ENCODE results near the gene TRHDE. TPM values are rescaled to one million over a fixed set of nuclear protein-coding genes. Genes with fewer than 3 reads are reported as not detected.
"Not testable (repeated sequence)": the region's sequence is repeated elsewhere in the genome, so short reads cannot be mapped to it uniquely, and the experiment has no call there.

The TRHDE gene
- total RNA-seq, 1 experiment from 2014 or later: 18.2 TPM

GRCh38 chr12:72605975-72606374 is 333.8 kb downstream of the TRHDE start:
- DNase-seq (ENCODE audit: low read depth): no peak

DNA sequence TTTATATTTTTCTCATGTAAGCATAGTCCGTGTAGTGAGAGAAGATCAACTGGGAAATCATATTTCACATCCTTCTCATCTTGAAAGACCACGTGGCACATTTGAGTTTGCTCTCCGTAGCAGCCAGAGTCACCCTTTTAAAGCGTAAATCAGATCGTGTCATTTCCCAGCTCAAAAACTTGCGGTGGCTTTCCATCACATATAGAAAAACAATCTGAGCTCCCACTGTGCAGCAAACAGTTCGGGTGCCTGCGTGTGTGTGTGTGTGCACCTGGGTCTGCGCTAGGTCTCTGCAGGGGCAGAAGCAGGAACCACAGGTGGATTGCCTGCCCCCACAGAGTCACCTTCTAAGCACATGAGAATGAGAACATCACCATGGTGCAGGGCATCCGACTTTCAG is 338.2 kb downstream of the TRHDE start:
- DNase-seq (ENCODE audit: low read depth): no peak

- no peak for DNase-seq (ENCODE audit: low read depth)
Observed at GRCh38 chr12:72610854-72611358, 338.7 kb downstream of the TRHDE start.

GRCh38 chr12:72612171-72612570 is 340.0 kb downstream of the TRHDE start:
- no peak for DNase-seq (ENCODE audit: low read depth)

DNA sequence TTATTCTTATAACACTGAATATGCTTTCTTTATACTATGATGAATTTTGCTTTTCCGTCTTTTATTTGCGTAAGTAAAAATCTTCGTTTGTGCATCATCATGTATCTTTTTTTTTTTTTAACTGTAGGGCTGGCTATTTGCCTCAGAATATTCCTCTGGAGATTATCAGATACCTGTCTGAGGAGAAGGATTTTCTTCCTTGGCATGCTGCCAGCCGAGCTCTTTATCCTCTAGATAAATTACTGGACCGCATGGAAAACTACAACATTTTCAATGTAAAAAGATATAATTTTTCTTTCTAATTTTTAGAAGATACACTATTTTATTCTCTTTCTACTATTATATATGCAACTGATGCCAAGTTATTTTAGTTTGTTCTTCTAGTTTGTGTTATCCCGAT is 346.6 kb downstream of the TRHDE start:
- DNase-seq (ENCODE audit: low read depth): no peak

GRCh38 chr12:72622556-72622955 is 350.4 kb downstream of the TRHDE start:
- no peak for DNase-seq (ENCODE audit: low read depth)

- DNase-seq (ENCODE audit: low read depth): no peak
Observed at GRCh38 chr12:72631926-72632685, 359.9 kb downstream of the TRHDE start.

DNA sequence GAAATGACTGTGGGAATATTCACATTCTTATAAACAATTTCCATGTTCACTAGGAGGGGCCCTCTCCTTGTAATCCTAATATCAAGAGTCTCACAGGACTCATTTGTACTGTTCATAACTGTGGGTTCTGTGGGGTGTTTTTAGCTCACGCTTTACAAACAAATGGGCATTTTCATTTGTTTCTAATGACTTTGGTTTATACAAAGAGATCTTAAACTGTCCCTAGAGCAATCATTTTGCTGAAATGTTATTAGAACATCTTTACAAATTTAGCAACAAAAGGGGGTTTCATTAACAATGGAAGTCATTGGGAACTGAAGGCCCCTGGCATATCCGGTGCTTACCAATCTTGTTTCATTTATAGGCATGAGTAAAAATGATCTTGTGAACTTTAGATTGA is 370.5 kb downstream of the TRHDE start:
- no peak for DNase-seq (ENCODE audit: low read depth)

GRCh38 chr12:72647139-72647538 is 375.0 kb downstream of the TRHDE start:
- DNase-seq (ENCODE audit: low read depth): no peak

DNA sequence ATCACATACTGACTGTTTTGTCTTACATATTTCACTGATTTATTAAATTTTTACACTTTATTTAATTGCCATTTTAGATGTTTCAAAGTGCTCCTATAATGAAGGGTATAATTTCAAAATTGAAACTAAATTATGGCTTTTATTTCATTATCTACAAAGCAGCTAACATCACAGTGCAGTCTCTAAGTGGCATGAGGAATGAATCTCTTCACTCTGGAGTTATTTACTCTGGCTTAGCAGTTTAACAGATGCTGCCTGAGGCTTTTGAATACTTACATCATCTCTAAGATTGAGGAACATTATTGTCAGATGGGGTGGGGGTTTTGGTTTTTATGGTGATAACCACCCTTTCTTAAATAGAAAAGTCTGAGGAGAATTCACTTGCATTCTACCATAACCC is 386.4 kb downstream of the TRHDE start:
- no peak for DNase-seq (ENCODE audit: low read depth)

DNA sequence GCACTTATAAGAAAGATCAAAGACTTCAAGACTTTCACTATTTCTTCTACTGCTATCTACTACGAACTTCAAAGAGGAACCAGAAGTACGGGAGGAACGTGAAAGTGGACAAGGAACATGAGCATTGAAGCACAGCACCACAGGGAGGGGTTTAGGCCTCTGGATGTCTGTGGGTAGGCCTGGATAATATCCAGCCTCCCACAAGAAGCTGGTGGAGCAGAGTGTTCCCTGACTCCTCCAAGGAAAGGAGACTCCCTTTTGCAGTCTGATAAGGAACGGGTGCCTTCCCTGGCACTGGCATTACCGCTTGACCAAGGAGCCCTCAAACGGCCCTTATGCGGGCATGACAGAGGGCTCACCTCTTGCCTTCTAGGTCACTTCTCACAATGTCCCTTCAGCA is 388.0 kb downstream of the TRHDE start:
- DNase-seq (ENCODE audit: low read depth): not testable (repeated sequence)

GRCh38 chr12:72673853-72674252 is 401.7 kb downstream of the TRHDE start:
- no peak for DNase-seq (ENCODE audit: low read depth)

GRCh38 chr12:72676556-72676955 is 404.4 kb downstream of the TRHDE start:
- no peak for DNase-seq (ENCODE audit: low read depth)

GRCh38 chr12:72677139-72677538 is 405.0 kb downstream of the TRHDE start:
- no peak for DNase-seq (ENCODE audit: low read depth)

- DNase-seq (ENCODE audit: low read depth): no peak
Observed at GRCh38 chr12:72677846-72678245, 405.7 kb downstream of the TRHDE start.

- no peak for DNase-seq (ENCODE audit: low read depth)
Observed at GRCh38 chr12:72679147-72679757, 407.1 kb downstream of the TRHDE start.

DNA sequence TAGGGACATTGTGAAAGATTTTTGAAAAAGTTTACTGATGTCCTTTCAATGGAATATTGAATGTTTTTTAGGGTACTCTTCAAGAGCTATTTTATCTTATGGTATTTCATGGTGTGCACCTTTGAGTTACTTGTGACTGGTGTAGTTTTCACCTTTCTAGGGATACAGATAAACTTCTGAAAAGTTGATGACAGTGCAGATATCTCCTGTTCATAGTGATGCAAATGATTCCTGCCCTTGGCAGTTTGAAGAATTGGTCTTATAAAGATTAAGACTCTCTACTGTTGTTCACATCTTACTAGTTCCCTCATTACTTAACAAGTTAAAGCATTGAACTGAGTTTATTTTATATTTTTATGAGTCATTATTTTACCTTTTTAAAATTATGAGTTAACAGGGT is 408.9 kb downstream of the TRHDE start:
- DNase-seq (ENCODE audit: low read depth): no peak

DNA sequence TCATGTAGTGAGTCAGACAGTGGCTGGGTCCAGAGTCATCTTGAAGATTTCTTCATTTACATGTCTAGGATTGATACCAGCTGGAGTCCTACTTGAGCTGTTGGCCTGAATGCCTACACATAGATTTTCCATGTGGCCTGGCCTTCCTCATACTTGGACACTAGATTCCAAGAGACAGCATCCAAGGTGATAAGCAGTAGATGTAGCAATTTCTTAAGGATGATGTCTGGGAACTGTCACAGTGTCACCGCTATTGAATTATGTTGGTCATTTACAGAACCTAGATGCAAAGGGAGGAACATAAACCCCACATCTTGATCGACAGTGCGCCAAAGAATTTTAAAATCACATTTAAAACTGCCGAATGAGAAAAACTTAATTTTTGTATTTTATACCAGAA is 412.3 kb downstream of the TRHDE start:
- no peak for DNase-seq (ENCODE audit: low read depth)

DNA sequence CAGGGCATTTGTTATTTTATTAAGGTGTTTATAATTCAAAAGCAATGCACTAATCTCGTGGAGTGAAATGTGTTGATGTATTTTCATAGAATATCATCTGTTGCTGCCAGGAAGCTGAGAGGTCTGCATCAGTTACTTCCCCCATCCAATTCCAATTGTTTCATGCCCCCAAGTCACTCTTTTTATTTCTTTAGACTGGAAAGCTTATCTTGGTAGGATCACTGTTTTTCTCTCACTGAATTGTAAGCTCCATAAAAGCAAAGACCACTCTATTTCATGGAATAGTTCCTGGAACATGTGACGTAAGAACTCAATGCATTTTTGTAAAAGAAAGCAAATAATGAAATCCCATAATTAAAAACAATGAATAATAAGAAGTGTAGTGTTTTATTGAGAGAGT is 420.2 kb downstream of the TRHDE start:
- DNase-seq (ENCODE audit: low read depth): no peak

DNA sequence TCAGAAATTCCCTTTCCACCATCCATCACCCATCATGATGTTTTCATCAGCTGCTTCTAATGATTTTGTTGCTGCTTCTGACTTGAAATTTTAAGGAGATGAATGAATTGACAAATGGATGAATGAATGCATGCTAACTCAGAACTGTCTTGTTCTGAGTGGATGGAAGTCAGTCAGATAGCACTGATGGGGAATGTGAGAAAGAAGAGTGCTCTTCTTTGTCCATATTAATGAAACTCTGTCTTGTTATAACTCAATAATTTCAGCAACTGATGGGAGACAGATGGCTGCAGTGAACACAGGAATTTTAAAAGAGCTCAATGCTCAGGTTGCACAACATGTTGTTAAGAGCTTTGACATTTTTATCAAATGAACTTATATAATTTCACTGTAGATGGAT is 422.0 kb downstream of the TRHDE start:
- no peak for DNase-seq (ENCODE audit: low read depth)

DNA sequence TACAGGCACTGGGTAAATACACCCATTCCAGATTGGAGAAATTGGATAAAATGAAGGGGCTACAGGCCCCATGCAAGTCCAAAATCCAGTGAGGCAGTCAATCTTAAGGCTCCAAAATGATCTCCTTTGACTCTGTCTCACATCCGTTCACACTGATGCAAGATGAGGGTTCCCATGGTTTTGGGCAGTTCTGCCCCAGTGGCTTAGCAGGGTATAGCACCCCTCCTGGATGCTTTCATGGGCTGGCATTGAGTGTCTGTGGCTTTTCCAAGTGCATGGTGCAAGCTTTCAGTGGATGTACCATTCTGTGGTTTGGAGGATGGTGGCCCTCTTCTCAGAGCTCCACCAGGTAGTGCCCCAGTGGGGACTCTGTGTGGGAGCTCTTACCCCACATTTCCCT is 427.2 kb downstream of the TRHDE start:
- no peak for DNase-seq (ENCODE audit: low read depth)

- DNase-seq (ENCODE audit: low read depth): not testable (repeated sequence)
Observed at GRCh38 chr12:72712025-72712424, 439.9 kb downstream of the TRHDE start.

- DNase-seq (ENCODE audit: low read depth): no peak
Observed at GRCh38 chr12:72716221-72716620, 444.1 kb downstream of the TRHDE start.

All from HT1080 (cell line).